ENCODE results near the gene FBXW10B. TPM values are rescaled to one million over a fixed set of nuclear protein-coding genes. Genes with fewer than 3 reads are reported as not detected.
A peak's percentile ranks its signal among the peaks of the same experiment; 100 is the strongest.
"Not testable (repeated sequence)": the region's sequence is repeated elsewhere in the genome, so short reads cannot be mapped to it uniquely, and the experiment has no call there.

The FBXW10B gene
- total and polyA plus RNA-seq, 7 experiments from 2014 or later: 0.24 to 1.8 (median 0.65) TPM; not detected in 4

DNA sequence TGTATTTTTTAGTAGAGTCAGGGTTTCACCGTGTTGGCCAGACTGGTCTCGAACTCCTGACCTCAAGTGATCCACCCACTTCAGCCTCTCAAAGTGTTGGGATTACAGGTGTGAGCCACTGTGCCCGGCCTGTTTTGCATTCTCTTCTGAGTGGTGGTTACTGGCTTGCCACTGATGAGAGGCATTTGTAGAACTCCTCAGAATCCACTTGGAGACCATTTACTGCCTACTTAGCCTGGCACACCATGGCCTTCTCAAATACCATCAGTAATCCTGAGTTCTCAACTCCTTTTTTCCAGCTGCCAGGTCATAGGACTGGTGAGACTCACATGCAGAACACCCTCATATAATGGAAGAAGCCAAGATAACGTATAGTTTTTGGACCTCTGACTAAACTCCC lies 22.5 kb upstream of the FBXW10B start:
- ATAC-seq; H3K27ac Mint-ChIP-seq; DNase-seq; H3K27ac ChIP-seq (ENCODE audit: low read depth, low read length); H3K9me3 ChIP-seq (ENCODE audit: control insufficient read depth in 2 of 3, low read length in 3 of 3); H3K36me3 ChIP-seq (ENCODE audit: control insufficient read depth in 2 of 3, insufficient read depth in 3 of 3, low read length in 3 of 3); H3K9me3 Mint-ChIP-seq; H3K4me3 ChIP-seq (ENCODE audit: low read length); intact Hi-C loops (cut with micrococcal nuclease); CTCF ChIA-PET; H3K4me3 Mint-ChIP-seq; H3K36me3 Mint-ChIP-seq; POLR2A ChIA-PET; H3K27me3 Mint-ChIP-seq; H3K4me1 ChIP-seq (ENCODE audit: control insufficient read depth in 2 of 2, insufficient read depth in 2 of 2, low read length in 2 of 2); H3K27me3 ChIP-seq (ENCODE audit: control insufficient read depth in 2 of 2, insufficient read depth in 2 of 2, low read length in 2 of 2): not testable (repeated sequence)
- peaks cover 0 to 11% (median 0%) of the 10 kb centered on the region in 7 donors for H3K4me1 Mint-ChIP-seq

DNA sequence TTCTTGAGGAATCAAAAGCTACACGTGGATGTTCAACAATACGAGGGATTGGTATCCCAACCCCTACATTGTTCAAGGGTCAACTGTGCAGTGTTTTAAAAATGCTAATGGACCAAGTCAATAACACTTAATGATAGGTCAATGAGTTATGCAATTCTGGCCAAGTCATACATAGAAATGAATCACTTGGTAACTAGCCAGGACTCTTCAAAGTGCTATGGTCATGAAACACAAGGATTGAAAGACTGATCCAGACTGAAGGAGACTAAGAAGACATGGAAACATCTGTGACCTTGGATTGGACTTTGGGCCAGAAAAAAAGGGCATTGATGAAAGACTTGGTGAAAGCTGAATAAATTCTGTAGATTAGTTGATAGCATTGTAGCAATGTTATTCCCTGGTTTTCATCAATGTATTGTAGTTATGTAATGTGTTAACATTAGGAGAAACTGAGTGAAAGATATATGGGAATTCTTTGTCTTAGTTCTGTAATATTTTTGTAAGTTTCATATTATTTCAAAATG lies 11.5 kb upstream of the FBXW10B start:
- H3K4me1 Mint-ChIP-seq; H3K9me3 Mint-ChIP-seq; H3K4me3 ChIP-seq (ENCODE audit: low read length); H3K4me3 Mint-ChIP-seq; ATAC-seq; DNase-seq; H3K27me3 ChIP-seq (ENCODE audit: control insufficient read depth in 2 of 2, insufficient read depth in 2 of 2, low read length in 2 of 2); intact Hi-C loops (cut with micrococcal nuclease); H3K27ac ChIP-seq (ENCODE audit: low read depth, low read length); POLR2A ChIA-PET; H3K27ac Mint-ChIP-seq; H3K36me3 ChIP-seq (ENCODE audit: control insufficient read depth in 2 of 3, insufficient read depth in 3 of 3, low read length in 3 of 3); H3K27me3 Mint-ChIP-seq; H3K9me3 ChIP-seq (ENCODE audit: control insufficient read depth in 2 of 3, low read length in 3 of 3); H3K4me1 ChIP-seq (ENCODE audit: control insufficient read depth in 2 of 2, insufficient read depth in 2 of 2, low read length in 2 of 2); CTCF ChIA-PET: not testable (repeated sequence)
- peaks cover 0 to 37% (median 15%) of the 10 kb centered on the region in 5 donors for H3K36me3 Mint-ChIP-seq

DNA sequence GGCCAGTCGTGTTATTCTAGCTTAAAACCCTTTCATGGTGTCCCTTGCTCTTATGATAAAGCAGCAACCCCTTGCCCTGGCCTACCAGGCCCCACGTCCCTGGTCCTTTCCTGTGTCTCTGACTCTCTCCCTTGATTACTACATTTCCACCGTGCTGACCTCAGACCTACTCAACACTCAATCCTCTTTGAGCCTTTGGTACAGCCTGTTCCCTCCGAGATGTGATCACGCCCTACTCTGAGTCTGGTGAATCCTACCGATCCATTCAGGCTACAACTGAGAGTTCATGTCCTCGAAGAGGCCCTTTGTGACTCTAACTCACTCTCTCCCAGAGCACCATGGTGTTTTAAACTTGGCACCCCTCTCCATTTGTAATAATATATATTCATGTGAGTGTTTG lies 10.5 kb upstream of the FBXW10B start:
- POLR2A ChIA-PET; H3K9me3 Mint-ChIP-seq; H3K27me3 Mint-ChIP-seq; H3K36me3 ChIP-seq (ENCODE audit: control insufficient read depth in 2 of 3, insufficient read depth in 3 of 3, low read length in 3 of 3); H3K4me1 Mint-ChIP-seq; H3K27ac ChIP-seq (ENCODE audit: low read depth, low read length); DNase-seq; intact Hi-C loops (cut with micrococcal nuclease); CTCF ChIA-PET; H3K4me1 ChIP-seq (ENCODE audit: control insufficient read depth in 2 of 2, insufficient read depth in 2 of 2, low read length in 2 of 2); H3K4me3 Mint-ChIP-seq; H3K9me3 ChIP-seq (ENCODE audit: control insufficient read depth in 2 of 3, low read length in 3 of 3); ATAC-seq; H3K27me3 ChIP-seq (ENCODE audit: control insufficient read depth in 2 of 2, insufficient read depth in 2 of 2, low read length in 2 of 2); H3K4me3 ChIP-seq (ENCODE audit: low read length): not testable (repeated sequence)
- H3K27ac Mint-ChIP-seq: peak overlapping the region in 2 of 9 donors; percentile 30 to 62
- H3K36me3 Mint-ChIP-seq: peaks cover 0 to 34% (median 15%) of the 10 kb centered on the region in 5 donors

DNA sequence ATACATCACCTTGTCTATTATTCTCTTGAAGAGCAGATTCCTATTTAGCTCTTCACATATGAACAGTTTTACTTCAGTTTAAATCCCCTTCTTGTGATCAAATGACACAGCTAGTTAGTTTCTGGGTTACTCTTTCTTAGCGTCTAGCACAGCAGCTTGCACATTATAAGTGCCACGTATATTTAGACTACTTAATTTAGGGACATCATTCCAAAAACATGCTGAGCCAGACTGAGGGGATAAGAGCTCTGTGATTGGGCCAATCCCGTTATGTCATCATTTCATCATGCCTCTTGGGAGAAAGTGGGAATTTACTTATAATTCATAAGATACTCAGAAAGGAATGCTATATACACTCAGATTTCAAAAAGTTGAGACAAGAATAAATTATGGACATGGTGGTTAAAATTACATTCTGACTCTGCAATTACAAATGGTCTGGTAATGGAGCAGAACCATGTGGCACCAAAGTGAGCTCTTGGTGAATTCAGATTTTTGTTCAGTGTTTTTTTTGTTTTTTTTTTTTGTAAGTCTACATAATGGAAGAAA lies 4.2 kb upstream of the FBXW10B start:
- H3K27ac Mint-ChIP-seq; H3K4me3 Mint-ChIP-seq; H3K4me1 ChIP-seq (ENCODE audit: control insufficient read depth in 2 of 2, insufficient read depth in 2 of 2, low read length in 2 of 2); H3K36me3 ChIP-seq (ENCODE audit: control insufficient read depth in 2 of 3, insufficient read depth in 3 of 3, low read length in 3 of 3); POLR2A ChIA-PET; H3K27me3 Mint-ChIP-seq; H3K9me3 Mint-ChIP-seq; H3K36me3 Mint-ChIP-seq; H3K9me3 ChIP-seq (ENCODE audit: control insufficient read depth in 2 of 3, low read length in 3 of 3); DNase-seq; H3K4me1 Mint-ChIP-seq; H3K27ac ChIP-seq (ENCODE audit: low read depth, low read length); ATAC-seq; H3K4me3 ChIP-seq (ENCODE audit: low read length); intact Hi-C loops (cut with micrococcal nuclease); H3K27me3 ChIP-seq (ENCODE audit: control insufficient read depth in 2 of 2, insufficient read depth in 2 of 2, low read length in 2 of 2): not testable (repeated sequence)
- CTCF ChIA-PET: interaction anchor here (0.7 kb wide), 1 partner anchor 150 kb away, joined by 3 read pairs; no protein-coding TSS in a partner anchor

DNA sequence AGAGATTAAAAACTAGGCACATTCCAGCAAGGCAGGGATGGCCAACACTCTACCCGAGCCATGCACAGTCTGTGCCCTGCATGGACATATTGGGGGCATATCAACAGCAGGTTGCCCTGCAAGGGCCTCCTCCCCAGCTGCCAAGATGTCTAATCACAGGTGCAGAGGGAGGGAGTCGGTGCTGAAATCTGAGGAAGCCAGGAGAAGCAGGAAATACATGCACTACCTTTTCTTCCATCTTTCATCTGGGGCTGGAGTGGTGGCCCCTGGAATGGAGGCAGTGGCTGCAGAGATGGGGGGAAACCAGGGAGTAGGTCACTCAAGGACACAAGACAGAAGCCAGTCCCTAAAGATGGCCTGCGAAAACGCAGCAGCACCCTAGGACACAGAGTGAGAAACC lies 3.8 kb upstream of the FBXW10B start:
- H3K4me3 ChIP-seq (ENCODE audit: low read length); intact Hi-C loops (cut with micrococcal nuclease); H3K9me3 ChIP-seq (ENCODE audit: control insufficient read depth in 2 of 3, low read length in 3 of 3); H3K27me3 ChIP-seq (ENCODE audit: control insufficient read depth in 2 of 2, insufficient read depth in 2 of 2, low read length in 2 of 2); CTCF ChIA-PET; H3K4me1 Mint-ChIP-seq; POLR2A ChIA-PET; H3K27ac ChIP-seq (ENCODE audit: low read depth, low read length); H3K4me3 Mint-ChIP-seq; H3K27me3 Mint-ChIP-seq; H3K27ac Mint-ChIP-seq; H3K36me3 ChIP-seq (ENCODE audit: control insufficient read depth in 2 of 3, insufficient read depth in 3 of 3, low read length in 3 of 3); H3K36me3 Mint-ChIP-seq; H3K4me1 ChIP-seq (ENCODE audit: control insufficient read depth in 2 of 2, insufficient read depth in 2 of 2, low read length in 2 of 2); DNase-seq; H3K9me3 Mint-ChIP-seq; ATAC-seq: not testable (repeated sequence)

DNA sequence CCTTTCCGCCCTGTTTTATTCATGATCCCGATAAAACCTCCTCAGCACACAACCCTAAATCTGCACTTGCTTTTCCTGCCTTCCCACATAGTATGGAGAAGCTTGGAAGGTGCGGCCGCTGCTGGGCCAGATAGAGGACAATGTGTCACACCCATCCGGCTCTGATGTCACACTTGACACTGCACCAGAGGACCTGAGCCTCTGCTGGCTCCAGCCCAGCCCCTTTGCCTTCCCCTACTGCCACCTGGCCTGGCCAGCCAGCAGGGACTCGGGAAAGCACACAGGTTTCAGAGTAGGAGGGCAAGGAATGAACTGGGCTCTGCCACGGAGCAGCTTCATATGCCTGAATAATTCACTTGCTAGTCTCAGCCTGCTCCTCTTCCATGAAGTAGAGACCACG lies 2.6 kb upstream of the FBXW10B start:
- H3K9me3 ChIP-seq (ENCODE audit: control insufficient read depth in 2 of 3, low read length in 3 of 3); H3K27ac Mint-ChIP-seq: not testable (repeated sequence)

DNA sequence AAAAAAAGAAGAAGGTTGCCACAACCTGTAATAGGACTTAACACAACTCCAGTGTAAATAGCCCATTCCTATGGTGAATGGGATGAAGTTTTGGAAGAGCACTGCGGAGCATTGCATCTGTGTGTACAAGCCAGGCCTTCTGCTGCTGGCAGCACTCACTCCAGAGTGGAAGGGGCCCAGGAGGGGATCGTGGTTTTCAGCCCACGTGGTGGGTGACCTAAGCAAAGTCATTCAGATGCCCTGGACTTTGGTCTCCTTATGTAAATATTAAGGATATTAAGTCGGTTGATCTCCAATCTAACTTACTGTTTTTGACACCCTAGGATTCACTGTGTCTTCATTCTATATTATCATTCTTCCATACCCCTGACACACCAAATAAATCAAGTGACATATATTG lies 2.7 kb downstream of the FBXW10B start:
- POLR2A ChIA-PET, ATAC-seq: not testable (repeated sequence)

More for the DNA sequence above, 2.6 kb upstream of the FBXW10B start:
- CTCF ChIA-PET; H3K27ac ChIP-seq (ENCODE audit: low read depth, low read length); H3K4me1 Mint-ChIP-seq; ATAC-seq; H3K36me3 Mint-ChIP-seq; H3K36me3 ChIP-seq (ENCODE audit: control insufficient read depth in 2 of 3, insufficient read depth in 3 of 3, low read length in 3 of 3); intact Hi-C loops (cut with micrococcal nuclease); H3K4me3 Mint-ChIP-seq; H3K9me3 Mint-ChIP-seq; POLR2A ChIA-PET; H3K27me3 ChIP-seq (ENCODE audit: control insufficient read depth in 2 of 2, insufficient read depth in 2 of 2, low read length in 2 of 2); DNase-seq; H3K4me3 ChIP-seq (ENCODE audit: low read length); H3K27me3 Mint-ChIP-seq; H3K4me1 ChIP-seq (ENCODE audit: control insufficient read depth in 2 of 2, insufficient read depth in 2 of 2, low read length in 2 of 2): not testable (repeated sequence)

More for the DNA sequence above, 2.7 kb downstream of the FBXW10B start:
- H3K4me3 ChIP-seq (ENCODE audit: low read length); H3K4me3 Mint-ChIP-seq; intact Hi-C loops (cut with micrococcal nuclease); H3K27me3 ChIP-seq (ENCODE audit: control insufficient read depth in 2 of 2, insufficient read depth in 2 of 2, low read length in 2 of 2); CTCF ChIA-PET; H3K4me1 ChIP-seq (ENCODE audit: control insufficient read depth in 2 of 2, insufficient read depth in 2 of 2, low read length in 2 of 2); H3K27me3 Mint-ChIP-seq; DNase-seq; H3K27ac Mint-ChIP-seq; H3K27ac ChIP-seq (ENCODE audit: low read depth, low read length); H3K36me3 ChIP-seq (ENCODE audit: control insufficient read depth in 2 of 3, insufficient read depth in 3 of 3, low read length in 3 of 3); H3K36me3 Mint-ChIP-seq; H3K9me3 Mint-ChIP-seq; H3K4me1 Mint-ChIP-seq; H3K9me3 ChIP-seq (ENCODE audit: control insufficient read depth in 2 of 3, low read length in 3 of 3): not testable (repeated sequence)

Measured in naive thymus-derived CD4-positive, alpha-beta T cell (primary cell).